K562 (cell line): ENCODE data around the gene ARPP21. TPM values are rescaled to one million over a fixed set of nuclear protein-coding genes. Genes with fewer than 3 reads are reported as not detected.

Source experiments
- ATAC-seq: fragments of 200-7000 bp; cut with Tn5 transposase; 3 replicates; pipeline ENCODE4 v1.9.1; 2020; ENCODE audit warnings: moderate library complexity
- BruUV-seq: library from RNA; stranded (reverse); fragments of 400-500 nt; replicated peaks from 2 replicates; lab custom pipeline; 2021; lab: Mats Ljungman, UMichigan
- CTCF ChIA-PET: fragments of 300-600 bp; formaldehyde crosslinking; extraction: SDS; loops from one replicate; lab custom pipeline; 2021; ENCODE audit warnings: low intra/inter-chr PET ratio; lab: Yijun Ruan, JAX
- POLR2A ChIA-PET: fragments of 300-600, 350-650 bp; sonication (Branson Sonifier 250); formaldehyde crosslinking; extraction: SDS; loops from one replicate; lab custom pipeline; 2021; ENCODE audit warnings: antibody characterized with exemption, inconsistent platforms; lab: Yijun Ruan, JAX
- DNase-seq, 4 experiments: peaks; one replicate each; pipeline versions ENCODE4 v3.0.0 to v3.0.0-alpha.2; 2011 to 2018; ENCODE audit warnings: low spot score in 3 of 4, mixed read lengths in 3 of 4; ENCODE audit errors: extremely low read depth in 1 of 4
- FAIRE-seq: peaks from 2 replicates; lab custom pipeline; 2011; peaks lifted over from hg19 to GRCh38; lab: Jason Lieb, UNC
- H2AFZ ChIP-seq: 2 replicates; pipeline ENCODE4 v1.6.0; 2011; ENCODE audit warnings: low read depth, low read length, control low read depth, inconsistent platforms
- H3K27ac ChIP-seq: fragments of 200-600 bp; 3 replicates; pipeline ENCODE4 v1.8.0; 2011; ENCODE audit warnings: low read depth, mild to moderate bottlenecking, control low read depth, inconsistent platforms, low read length, moderate library complexity, mixed read lengths; ENCODE audit errors: extremely low read depth
- H3K27me3 ChIP-seq, 2 experiments: fragments of 300-600 bp in 1 of 2; 2 replicates in 1 of 2; 3 replicates in 1 of 2; pipeline versions ENCODE4 v1.6.0 to v1.8.0; 2011; ENCODE audit warnings: inconsistent platforms in 2 of 2, low read length in 2 of 2, mild to moderate bottlenecking in 1 of 2, mixed read lengths in 1 of 2, moderate library complexity in 1 of 2; ENCODE audit not compliant: control insufficient read depth in 2 of 2, insufficient read depth in 2 of 2
- H3K36me3 ChIP-seq: fragments of 300-600 bp; 3 replicates; pipeline ENCODE4 v1.8.0; 2011; ENCODE audit warnings: mild to moderate bottlenecking, low read length, inconsistent platforms; ENCODE audit not compliant: control insufficient read depth, insufficient read depth
- H3K4me1 ChIP-seq, 2 experiments: fragments of 200-600 bp in 1 of 2; replicated peaks in 1 of 2; 2 replicates in 1 of 2; 3 replicates in 1 of 2; pipeline versions ENCODE4 v1.5.1 to v1.8.0; 2011; ENCODE audit warnings: inconsistent platforms in 2 of 2, low read length in 2 of 2, mild to moderate bottlenecking in 1 of 2, mixed read lengths in 1 of 2, moderate library complexity in 1 of 2; ENCODE audit not compliant: control insufficient read depth in 2 of 2, insufficient read depth in 2 of 2
- H3K4me2 ChIP-seq: 2 replicates; pipeline ENCODE4 v1.6.1; 2011; ENCODE audit warnings: low read length, control low read depth, inconsistent platforms, mixed read lengths; ENCODE audit not compliant: insufficient read depth
- H3K4me3 ChIP-seq: fragments of 200-600 bp; sonication (generic), shearing (Covaris generic); 2 replicates; pipeline ENCODE4 v1.5.1; 2016; ENCODE audit warnings: control low read depth, inconsistent platforms
- H3K79me2 ChIP-seq: fragments of 200-600 bp; 3 replicates; pipeline ENCODE4 v1.8.0; 2011; ENCODE audit warnings: low read length, inconsistent platforms; ENCODE audit not compliant: control insufficient read depth, insufficient read depth
- H3K9ac ChIP-seq, 2 experiments: 2 replicates each; pipeline versions ENCODE4 v1.6.0 to v1.6.1; 2011; ENCODE audit warnings: low read depth in 2 of 2, low read length in 2 of 2, control low read depth in 1 of 2, inconsistent platforms in 1 of 2, mild to moderate bottlenecking in 1 of 2, mixed read lengths in 1 of 2; ENCODE audit not compliant: insufficient read depth in 1 of 2
- H3K9me1 ChIP-seq: one replicate; pipeline ENCODE4 v1.6.0; 2011; ENCODE audit warnings: inconsistent platforms, mild to moderate bottlenecking, low read length, moderate library complexity; ENCODE audit not compliant: control insufficient read depth, insufficient read depth
- H3K9me3 ChIP-seq: replicated peaks from 2 replicates; pipeline ENCODE4 v1.5.1; 2011; ENCODE audit warnings: low read depth, low read length, inconsistent platforms; ENCODE audit not compliant: control insufficient read depth, insufficient read depth
- H4K20me1 ChIP-seq: replicated peaks from 2 replicates; pipeline ENCODE4 v1.6.1; 2011; ENCODE audit warnings: low read length, inconsistent platforms, mixed read lengths; ENCODE audit not compliant: control insufficient read depth, insufficient read depth
- BMI1 ChIP-seq: fragments of 150-350 bp; IDR thresholded peaks from 2 replicates; pipeline ENCODE4 v1.6.1; 2014; ENCODE audit warnings: low read length
- GATAD2A ChIP-seq: fragments of 450-650 bp; IDR thresholded peaks from 2 replicates; pipeline ENCODE4 v1.6.1; 2017
- HMGXB4 ChIP-seq: sonication (generic); formaldehyde crosslinking; IDR thresholded peaks from 2 replicates; pipeline ENCODE4 v1.8.1; 2023; ENCODE audit warnings: mild to moderate bottlenecking, missing genetic modification reagents
- NCOA6 ChIP-seq: fragments of 450-650 bp; IDR thresholded peaks from 2 replicates; pipeline ENCODE4 v1.6.1; 2017; ENCODE audit warnings: mild to moderate bottlenecking
- RUNX1 ChIP-seq: sonication (generic); IDR thresholded peaks from 2 replicates; pipeline ENCODE4 v1.6.1; 2016; ENCODE audit warnings: antibody characterized with exemption, low read depth
- SRSF1 ChIP-seq: fragments of 200-400 bp; formaldehyde crosslinking; IDR thresholded peaks from 2 replicates; pipeline ENCODE4 v1.6.1; 2017; ENCODE audit warnings: mild to moderate bottlenecking, low read depth, low read length, moderate library complexity
- XRCC3 ChIP-seq: fragments of 450-650 bp; IDR thresholded peaks from 2 replicates; pipeline ENCODE4 v1.6.1; 2017; ENCODE audit warnings: mild to moderate bottlenecking, moderate library complexity
- ZFP30 ChIP-seq: fragments of 250-450 bp; sonication (Bioruptor Pico); IDR thresholded peaks from 2 replicates; pipeline ENCODE4 v1.8.0; 2022; ENCODE audit warnings: moderate library complexity, mild to moderate bottlenecking, inconsistent platforms, borderline replicate concordance
- WGBS: fragments of 100-300 bp; shearing (Covaris generic); methylation state at CpG from one replicate; pipeline ENCODE4 v1.1.6; 2016; ENCODE audit warnings: low coverage, mixed read lengths; ENCODE audit not compliant: insufficient coverage; ENCODE audit errors: missing lambda C conversion rate; 5-methylcytosine and 5-hydroxymethylcytosine counted together
- in situ Hi-C: fragments of 300-500 bp; cut with MboI; formaldehyde crosslinking; loops from 4 replicates; pipeline ENCODE4 v1.15.0; 2018; ENCODE audit warnings: inconsistent platforms, mixed read lengths
- intact Hi-C: fragments of 100-400 bp; cut with micrococcal nuclease; formaldehyde crosslinking; loops from 2 replicates; pipeline ENCODE4 v1.14.2; 2022
- polyA plus RNA-seq, 8 experiments: library from polyadenylated mRNA; depleted of rRNA in 4 of 8; stranded (reverse) in 5 of 8; unstranded in 3 of 8; fragments of >200 nt; fragmentation: Nextera tagmentation in 2 of 8; fragmentation: Illumina TruSeq in 1 of 8; extraction: Ambion mirVana in 2 of 8; extraction: Trizol in 1 of 8; gene quantifications; 2 replicates each; pipeline versions ENCODE4 v1.2.1 to v1.2.3, GENCODE V29; 2011 to 2014; ENCODE audit warnings: inconsistent platforms in 1 of 8, missing spikeins in 1 of 8
- total RNA-seq, 7 experiments: library from RNA; depleted of rRNA in 6 of 7; stranded (reverse); fragments of >200 nt in 6 of 7; fragmentation: Illumina TruSeq in 2 of 7; extraction: Trizol in 2 of 7; gene quantifications; 2 replicates each; pipeline versions ENCODE4 v1.2.1 to v1.2.3, GENCODE V29; 2011 to 2021; ENCODE audit warnings: low replicate concordance in 1 of 7
- TF ChIP-seq, protein P1 (sequence below), 2 experiments: fragments of 450-650 bp; IDR thresholded peaks; 2 replicates each; pipeline ENCODE4 v1.6.1; 2016
- TF ChIP-seq, protein P2 (sequence below): sonication (generic); formaldehyde crosslinking; IDR thresholded peaks from 2 replicates; pipeline ENCODE4 v1.4.0; 2020; ENCODE audit warnings: mild to moderate bottlenecking, missing genetic modification reagents
- TF ChIP-seq, protein P3 (sequence below): sonication (generic); formaldehyde crosslinking; IDR thresholded peaks from 2 replicates; pipeline ENCODE4 v1.8.0; 2022; ENCODE audit warnings: mild to moderate bottlenecking, missing genetic modification reagents

The ARPP21 gene
- total and polyA plus RNA-seq, 9 of the 15 experiments (the other 6 are each of a cell fraction or from before 2014, with no cell fraction given): not detected

DNA sequence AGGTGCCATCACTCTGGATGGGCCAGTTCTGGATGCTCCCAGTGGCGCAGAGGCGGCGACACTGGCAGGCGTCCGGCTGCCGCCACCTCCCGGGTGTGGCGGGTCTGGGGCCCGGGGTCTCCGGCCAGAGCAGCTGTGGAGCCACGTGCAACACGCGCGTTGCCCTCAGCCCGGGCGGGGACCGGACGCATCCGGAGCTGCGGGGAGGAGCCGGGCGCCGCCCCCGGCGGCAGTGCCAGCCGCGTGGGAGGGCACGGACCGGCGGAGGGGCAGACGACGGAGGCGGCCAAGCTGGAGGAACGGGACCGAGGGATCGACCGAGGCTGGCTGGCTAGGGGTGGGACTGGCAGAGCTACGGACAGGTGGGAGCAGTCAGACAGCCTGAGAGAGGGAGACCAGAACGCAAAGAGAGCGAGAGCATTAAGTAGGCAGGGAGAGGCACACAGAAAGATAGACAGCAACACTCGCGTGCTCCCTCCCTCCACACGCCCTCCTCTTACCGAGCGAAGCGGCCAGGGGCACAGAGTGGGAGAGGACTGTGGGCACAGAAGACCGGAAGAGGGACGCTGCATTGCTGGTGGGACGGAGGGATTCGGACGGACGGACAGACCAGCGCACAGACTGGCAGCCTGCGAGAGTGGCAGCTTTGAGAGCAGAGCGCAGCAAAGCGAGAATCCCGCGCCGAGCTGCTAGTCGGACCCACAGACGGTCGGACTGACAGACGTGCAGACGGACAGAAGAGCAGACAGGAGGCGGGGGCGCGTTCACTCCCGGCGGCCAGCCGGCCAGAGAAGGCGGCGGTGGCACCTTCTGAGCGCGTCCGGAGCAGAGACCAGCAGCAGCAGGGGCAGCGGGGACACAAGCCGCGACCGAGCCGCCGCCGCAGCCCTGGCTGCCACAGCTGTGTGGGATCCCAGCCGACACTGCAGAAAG, at the start of gene ARPP21 (continued):
- no peak for TF ChIP-seq ZFP30 (CRISPR knock-in tag)
- no peak for TF ChIP-seq NCOA6
- TF ChIP-seq GATAD2A: no peak

DNA sequence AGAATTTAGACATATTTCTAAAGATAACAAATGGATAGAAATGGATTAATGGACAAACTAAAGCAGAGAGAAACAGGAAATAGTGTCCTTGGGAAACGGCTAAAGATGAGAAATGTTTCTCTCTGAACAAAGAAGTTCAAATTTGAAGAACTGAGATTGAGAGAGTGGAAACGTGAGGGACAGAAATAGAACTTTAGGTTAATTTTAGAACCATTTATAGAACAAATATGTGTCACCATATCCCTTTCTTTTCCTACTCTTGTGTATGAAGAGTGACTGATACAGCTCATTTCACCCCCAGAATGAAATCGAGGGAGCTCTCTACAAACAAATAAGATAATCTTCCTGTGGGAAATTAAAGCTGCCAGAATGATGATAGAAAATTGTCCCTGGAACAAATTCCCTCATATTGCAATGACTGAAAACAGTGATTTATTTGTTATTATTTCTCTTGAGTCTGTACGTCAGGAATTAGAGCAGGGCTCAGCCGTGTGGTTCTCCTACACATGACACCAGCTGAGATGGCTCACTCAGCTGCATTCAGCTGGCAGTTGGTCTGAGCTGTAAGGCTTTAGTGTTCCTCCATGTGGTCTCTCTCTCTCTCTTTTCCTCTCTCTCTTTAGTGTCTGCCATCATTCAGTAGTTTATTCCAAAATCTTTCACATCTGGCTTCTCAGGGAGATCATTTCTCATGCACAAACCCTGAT, 46.6 kb upstream of the ARPP21 start:
- in situ Hi-C loops (no loop called here), intact Hi-C loops (no loop called here)
- H4K20me1 ChIP-seq: no peaks in the 10 kb centered on the region
- POLR2A ChIA-PET: no interaction called here
- TF ChIP-seq, protein P1, sequence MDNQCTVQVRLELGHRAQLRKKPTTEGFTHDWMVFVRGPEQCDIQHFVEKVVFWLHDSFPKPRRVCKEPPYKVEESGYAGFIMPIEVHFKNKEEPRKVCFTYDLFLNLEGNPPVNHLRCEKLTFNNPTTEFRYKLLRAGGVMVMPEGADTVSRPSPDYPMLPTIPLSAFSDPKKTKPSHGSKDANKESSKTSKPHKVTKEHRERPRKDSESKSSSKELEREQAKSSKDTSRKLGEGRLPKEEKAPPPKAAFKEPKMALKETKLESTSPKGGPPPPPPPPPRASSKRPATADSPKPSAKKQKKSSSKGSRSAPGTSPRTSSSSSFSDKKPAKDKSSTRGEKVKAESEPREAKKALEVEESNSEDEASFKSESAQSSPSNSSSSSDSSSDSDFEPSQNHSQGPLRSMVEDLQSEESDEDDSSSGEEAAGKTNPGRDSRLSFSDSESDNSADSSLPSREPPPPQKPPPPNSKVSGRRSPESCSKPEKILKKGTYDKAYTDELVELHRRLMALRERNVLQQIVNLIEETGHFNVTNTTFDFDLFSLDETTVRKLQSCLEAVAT (IDR thresholded peaks at IDR 0.05): no peak
- TF ChIP-seq XRCC3: no peak
- TF ChIP-seq, protein P2, sequence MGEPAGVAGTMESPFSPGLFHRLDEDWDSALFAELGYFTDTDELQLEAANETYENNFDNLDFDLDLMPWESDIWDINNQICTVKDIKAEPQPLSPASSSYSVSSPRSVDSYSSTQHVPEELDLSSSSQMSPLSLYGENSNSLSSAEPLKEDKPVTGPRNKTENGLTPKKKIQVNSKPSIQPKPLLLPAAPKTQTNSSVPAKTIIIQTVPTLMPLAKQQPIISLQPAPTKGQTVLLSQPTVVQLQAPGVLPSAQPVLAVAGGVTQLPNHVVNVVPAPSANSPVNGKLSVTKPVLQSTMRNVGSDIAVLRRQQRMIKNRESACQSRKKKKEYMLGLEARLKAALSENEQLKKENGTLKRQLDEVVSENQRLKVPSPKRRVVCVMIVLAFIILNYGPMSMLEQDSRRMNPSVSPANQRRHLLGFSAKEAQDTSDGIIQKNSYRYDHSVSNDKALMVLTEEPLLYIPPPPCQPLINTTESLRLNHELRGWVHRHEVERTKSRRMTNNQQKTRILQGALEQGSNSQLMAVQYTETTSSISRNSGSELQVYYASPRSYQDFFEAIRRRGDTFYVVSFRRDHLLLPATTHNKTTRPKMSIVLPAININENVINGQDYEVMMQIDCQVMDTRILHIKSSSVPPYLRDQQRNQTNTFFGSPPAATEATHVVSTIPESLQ: no peak
- no peak for TF ChIP-seq RUNX1
- TF ChIP-seq BMI1: no peak
- no peak for TF ChIP-seq HMGXB4
- TF ChIP-seq, protein P3, sequence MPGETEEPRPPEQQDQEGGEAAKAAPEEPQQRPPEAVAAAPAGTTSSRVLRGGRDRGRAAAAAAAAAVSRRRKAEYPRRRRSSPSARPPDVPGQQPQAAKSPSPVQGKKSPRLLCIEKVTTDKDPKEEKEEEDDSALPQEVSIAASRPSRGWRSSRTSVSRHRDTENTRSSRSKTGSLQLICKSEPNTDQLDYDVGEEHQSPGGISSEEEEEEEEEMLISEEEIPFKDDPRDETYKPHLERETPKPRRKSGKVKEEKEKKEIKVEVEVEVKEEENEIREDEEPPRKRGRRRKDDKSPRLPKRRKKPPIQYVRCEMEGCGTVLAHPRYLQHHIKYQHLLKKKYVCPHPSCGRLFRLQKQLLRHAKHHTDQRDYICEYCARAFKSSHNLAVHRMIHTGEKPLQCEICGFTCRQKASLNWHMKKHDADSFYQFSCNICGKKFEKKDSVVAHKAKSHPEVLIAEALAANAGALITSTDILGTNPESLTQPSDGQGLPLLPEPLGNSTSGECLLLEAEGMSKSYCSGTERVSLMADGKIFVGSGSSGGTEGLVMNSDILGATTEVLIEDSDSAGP (CRISPR knock-in tag): no peak
- TF ChIP-seq SRSF1: no peak
- H3K9me3 ChIP-seq: no peaks in the 10 kb centered on the region; the same call in 1 of the 2 replicates
- no peak overlapping the region for H3K9ac ChIP-seq
- H3K4me2 ChIP-seq: no peak overlapping the region
- H3K79me2 ChIP-seq: no peaks in the 10 kb centered on the region
- CTCF ChIA-PET: no interaction called here
- no peak overlapping the region for H2AFZ ChIP-seq
- H3K27me3 ChIP-seq: no peaks in the 10 kb centered on the region
- FAIRE-seq (no peak), DNase-seq (no peak), ATAC-seq (no peak)
- no peaks in the 10 kb centered on the region for H3K9me1 ChIP-seq
- no peaks in the 10 kb centered on the region for H3K4me1 ChIP-seq
- no peaks in the 10 kb centered on the region for H3K36me3 ChIP-seq
- no peak overlapping the region for H3K4me3 ChIP-seq
- no peak overlapping the region for H3K27ac ChIP-seq
- BruUV-seq: no TSS peak
- 1% methylated on average over 5 of the region's 5 CpGs for WGBS
